Endometrial microvascular endothelial cells (primary cell): Measurements from ENCODE around the gene SERPINB6. TPM values are rescaled to one million over a fixed set of nuclear protein-coding genes. Genes with fewer than 3 reads are reported as not detected.
"Not testable (repeated sequence)": the region's sequence is repeated elsewhere in the genome, so short reads cannot be mapped to it uniquely, and the experiment has no call there.

ENCODE experiments used
- in situ Hi-C: cut with HindIII; loops from 2 replicates; pipeline ENCODE4 v1.10.0; 2017; ENCODE audit warnings: low sequenced_read_pairs, low pct_unique_long_range_greater_than_20kb; ENCODE audit errors: inconsistent ontology term
- total RNA-seq: library from RNA; depleted of rRNA; stranded (reverse); fragments of >200 nt; gene quantifications from one replicate; pipeline ENCODE4 v1.2.3, GENCODE V29; 2015; ENCODE audit errors: inconsistent ontology term

The SERPINB6 gene
- 179 TPM for total RNA-seq

DNA sequence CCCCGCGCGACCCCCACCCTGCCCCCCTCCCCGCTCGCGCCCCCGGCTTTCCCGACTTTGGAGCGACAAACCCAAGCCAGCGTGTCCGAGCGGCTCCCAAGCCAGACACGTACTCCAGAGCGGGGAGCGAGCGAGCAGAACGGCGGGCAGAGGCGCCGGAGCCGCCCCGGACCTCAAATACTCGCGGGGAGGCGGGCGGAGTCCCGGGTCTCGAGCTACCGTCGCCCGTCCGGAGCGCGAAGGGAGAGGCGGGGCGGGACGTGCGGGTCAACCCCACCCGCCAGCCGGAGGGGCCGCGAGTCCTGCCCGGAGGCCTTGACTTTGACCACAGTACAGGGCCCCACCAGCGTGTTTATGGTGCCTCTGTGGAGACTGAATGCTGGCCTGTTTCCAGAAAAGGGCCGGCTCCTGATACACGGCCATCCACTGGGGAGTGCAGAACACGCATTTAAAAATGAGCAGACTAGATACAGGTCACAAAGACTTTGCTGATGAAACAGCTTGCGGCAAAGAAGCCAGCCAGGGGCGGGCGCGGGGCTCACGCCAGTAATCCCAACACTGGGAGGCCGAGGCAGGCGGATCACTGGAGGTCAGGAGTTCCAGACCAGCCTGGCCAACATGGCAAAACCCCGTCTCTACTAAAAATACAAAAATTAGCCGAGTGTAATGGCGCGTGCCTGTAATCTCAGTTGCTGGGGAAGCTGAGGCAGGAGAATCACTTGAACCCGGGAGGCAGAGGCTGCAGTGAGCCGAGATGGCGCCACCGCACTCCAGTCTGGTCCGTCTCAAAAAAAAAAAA lies at the start of gene SERPINB6:
SERPINB6 (minus strand) TSS at position 148 of the 799 bp plus-strand sequence. CDS start 12,235 bp downstream, outside the sequence.
- in situ Hi-C loops, result no loop called here

DNA sequence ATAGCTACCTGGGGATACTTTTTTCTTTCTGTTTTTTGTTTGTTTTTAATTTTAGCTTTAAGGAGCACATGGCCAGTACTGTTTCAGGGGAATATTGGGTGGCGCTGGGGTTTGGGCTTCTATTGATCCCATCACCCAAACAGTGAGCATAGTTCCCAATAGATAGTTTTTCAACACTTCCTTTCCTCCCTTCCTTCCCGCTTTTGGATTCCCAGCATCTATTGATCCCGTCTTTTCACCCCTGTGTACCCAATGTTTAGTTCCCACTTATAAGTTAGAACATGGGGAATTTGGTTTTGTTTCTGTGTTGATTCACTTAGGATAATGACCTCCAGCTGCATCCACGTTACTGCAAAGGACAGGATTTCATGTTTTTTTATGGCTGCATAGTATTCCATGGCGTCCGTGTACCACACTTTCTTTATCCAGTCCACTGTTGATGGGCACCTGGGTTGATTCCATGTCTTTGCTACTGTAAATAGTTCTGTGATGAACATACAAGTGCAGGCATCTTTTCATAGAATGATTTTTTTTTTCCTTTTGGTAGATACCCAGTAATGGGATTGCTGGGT lies 48.5 kb upstream of the SERPINB6 start:
- in situ Hi-C loops, result no loop called here

DNA sequence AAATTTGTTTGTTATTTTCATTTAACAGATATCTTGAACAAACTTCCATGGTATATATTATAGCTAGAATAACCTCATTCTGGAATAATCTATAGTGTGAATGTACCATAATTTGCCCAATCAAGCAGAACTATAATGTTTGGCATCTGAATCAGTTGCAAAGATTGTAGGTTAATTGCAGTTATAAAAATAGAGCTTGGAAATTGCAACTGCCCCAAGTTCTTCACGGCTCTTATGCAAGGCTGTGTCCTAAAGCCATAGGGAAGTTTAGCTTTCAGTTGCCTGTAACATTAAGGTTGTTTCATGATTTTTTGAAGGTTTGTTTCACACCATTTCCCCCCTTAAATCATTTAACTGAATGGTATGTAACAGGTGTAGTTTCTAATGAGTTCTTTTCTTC lies 47.7 kb upstream of the SERPINB6 start:
- in situ Hi-C loops, result no loop called here

DNA sequence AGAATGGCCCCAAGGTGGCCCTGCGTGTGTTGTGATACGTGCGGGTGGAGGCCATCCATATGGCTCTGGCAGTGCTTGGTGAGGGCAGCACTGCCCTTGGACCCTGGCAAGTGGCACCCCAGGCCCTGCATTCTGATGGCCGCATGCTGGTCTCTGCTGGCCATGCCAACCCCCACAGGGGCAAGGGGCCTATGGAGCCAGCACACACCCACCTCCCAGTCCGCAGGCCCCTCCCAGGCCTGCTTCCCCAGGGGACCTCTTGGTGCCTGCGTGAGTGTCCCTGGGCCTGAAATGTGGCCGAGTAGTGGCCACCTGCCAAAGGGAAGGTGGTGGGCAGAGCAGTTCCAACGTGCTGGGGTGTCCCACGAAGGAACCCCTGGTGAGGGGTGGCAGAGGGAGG lies 45.9 kb upstream of the SERPINB6 start:
- in situ Hi-C loops, result no loop called here

DNA sequence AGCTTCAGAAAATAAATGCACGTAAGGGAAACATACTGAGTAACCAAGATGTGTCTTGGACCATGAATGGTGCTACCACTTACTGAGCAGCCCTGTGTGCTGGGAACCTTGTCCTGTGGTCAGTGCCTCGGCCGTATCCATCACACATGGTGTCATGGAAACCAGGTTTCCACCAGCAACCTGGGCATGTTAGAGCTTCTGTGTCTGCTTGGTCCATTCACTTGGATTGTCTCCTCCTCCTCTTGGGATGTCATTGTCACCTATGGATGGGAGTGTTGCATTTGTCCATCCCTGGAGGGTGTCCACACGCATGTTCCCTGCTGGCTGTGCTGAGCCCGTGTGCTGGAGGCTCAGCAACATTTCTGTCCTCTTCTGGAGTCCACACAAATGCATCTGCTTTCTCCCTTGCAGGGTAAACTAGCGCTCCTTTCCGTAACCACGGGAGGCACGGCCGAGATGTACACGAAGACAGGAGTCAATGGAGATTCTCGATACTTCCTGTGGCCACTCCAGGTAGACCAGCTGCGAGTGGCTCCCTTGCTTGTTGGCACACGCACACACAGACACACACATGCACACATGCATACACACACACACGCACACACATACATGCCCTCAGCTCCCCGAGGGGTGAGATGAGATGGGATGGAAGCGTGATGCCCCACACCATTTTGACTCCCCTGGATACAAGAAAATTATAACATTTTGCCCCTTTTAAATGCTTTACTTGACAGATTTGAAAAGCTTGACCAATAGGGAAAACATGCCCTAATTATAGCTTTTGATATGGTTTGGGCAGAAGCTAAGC lies 45.3 kb upstream of the SERPINB6 start:
- in situ Hi-C loops, result no loop called here

DNA sequence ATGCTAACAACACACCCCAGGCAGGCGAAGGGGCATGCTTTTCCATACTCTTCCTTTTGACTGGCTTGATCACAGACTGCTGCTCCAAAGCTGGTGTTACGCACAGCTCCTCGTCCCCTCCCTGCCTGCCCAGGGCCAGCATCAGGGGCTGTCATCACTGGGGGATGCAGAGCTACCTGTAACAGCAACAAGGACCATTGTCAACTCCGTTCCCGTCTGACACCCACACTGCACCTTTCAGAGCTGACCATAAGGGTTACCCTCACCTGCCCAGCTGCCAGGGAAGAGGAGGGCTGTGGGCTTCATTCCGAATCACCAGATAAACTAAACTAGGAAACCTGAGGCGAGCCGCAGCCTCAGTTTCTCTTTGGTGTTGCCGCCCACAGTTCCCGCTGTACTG lies 43.8 kb upstream of the SERPINB6 start:
- in situ Hi-C loops, result no loop called here

DNA sequence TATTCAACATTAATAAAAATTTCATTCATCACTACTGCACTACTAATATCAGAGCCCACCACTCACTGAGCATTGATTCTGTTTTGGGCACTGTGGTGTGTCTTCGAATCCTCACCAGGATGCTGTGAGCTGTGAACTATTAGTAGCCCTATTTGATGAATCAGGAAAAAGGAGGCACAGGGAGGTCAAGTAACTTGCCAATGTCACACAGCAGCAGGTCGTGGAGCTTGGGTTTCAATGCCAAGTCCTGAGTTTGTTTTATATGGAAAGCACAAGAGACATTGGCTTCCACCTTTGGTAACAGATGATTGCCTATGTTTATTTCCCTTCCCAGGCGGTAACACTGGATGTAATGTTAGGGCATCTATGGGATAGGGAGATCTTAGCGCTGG lies 43.3 kb upstream of the SERPINB6 start:
- in situ Hi-C loops, result no loop called here

DNA sequence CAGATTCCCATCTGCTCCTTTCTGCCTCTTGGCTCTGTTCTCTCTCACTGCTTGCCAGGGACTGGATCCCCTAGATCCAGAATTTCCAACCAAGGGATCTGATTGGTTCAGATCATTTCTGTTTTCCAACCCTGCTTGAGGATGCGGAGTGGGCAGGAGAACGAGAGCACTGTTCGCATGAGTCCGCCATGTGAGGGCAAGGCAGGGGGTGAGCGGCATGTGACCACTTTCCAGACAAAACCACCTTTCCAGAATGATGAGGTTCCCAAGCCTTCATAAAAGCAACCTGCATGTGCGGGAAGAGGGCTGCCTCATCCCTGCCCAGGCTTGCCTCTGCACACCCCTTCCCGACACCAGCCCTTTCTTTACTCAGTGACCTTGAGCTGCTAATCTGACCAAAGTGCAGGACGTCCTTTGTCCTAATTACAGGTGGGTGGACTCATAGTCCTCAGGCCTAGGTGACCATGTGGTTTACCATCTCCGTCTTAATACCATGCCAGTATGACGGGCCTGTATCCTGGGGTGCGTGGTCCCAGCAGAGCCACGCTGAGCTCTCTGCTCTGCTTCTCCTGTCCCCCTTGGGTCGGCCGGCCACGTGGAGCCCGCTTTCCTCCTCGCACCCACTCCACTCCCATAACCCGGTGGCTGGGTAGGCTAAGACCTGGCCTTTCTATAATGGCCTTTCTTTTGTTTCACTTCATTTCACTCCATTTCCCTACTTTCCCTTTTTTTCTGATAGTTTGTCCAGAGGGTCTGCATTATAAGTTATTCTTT lies 42.7 kb upstream of the SERPINB6 start:
- in situ Hi-C loops, result no loop called here

DNA sequence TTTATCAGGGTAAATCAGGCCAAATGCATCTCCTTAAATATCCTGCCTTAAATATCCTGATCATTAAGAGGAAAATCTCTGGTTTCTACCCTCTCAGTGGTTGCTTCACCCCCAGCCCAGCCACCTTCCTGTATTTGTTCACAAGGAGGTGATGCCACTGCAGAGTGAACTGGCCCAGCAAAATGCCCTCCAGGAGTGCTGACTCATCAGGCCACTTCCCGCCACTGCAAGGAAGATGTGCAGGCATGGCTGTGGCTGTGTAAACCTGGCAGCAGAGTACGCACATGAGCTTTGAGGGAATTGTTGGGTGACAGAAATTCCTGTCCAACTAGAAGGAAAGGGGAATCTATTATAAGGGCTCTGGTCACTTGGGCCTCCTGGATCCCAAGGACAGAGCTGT lies 42.1 kb upstream of the SERPINB6 start:
- in situ Hi-C loops, result no loop called here

DNA sequence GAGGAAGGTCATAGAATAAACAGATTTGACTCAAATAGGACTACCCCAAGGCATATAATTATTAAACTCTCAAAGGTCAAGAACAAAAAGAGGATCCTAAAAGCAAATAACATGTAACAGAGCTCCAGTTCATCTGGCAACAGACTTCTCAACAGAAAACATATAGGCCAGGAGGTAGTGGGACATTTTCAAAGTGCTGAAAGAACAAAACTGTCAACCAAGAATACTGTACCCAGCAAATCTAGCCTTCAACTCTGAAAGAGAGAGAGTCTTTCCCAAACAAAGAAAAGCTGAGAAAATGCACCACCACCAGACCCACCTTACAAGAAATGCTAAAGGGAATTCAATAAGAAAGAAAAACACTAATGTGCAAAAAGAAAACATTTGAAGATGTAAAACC lies 40.2 kb upstream of the SERPINB6 start:
- in situ Hi-C loops, result no loop called here

DNA sequence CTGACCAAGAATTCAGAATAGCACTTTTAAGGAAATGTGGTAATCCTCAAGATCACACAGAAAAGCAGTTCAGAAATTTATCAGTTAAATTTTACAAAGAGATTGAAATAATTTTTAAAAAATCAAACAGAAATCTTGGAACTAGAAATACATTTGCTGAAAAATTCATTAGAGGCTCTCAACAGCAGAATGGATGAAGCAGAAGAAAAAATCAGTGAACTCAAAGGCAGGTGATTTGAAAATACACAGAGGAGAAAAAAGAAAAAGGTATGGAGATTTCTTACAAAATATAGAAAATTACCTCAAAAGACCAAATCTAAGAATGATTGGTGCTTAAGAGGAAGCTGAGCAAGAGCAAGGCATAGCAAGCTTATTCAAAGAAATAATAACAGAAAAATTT lies 39.8 kb upstream of the SERPINB6 start:
- in situ Hi-C loops, result no loop called here

DNA sequence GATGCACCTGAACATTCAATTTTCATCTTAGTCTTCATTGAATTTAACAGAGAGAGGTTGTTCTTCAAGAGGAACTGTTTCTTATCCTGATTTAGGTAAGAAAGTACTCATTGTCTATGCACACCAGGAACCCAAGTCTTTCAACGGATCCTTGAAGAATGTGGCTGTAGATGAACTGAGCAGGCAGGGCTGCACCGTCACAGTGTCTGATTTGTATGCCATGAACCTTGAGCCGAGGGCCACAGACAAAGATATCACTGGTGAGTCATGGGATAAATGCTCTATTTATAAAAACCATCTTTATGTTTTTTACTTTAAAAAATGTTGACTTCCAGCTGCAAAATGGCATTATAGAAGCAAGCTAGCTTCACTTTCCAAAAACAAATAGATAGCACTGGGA lies 38.6 kb upstream of the SERPINB6 start:
- in situ Hi-C loops, result no loop called here

DNA sequence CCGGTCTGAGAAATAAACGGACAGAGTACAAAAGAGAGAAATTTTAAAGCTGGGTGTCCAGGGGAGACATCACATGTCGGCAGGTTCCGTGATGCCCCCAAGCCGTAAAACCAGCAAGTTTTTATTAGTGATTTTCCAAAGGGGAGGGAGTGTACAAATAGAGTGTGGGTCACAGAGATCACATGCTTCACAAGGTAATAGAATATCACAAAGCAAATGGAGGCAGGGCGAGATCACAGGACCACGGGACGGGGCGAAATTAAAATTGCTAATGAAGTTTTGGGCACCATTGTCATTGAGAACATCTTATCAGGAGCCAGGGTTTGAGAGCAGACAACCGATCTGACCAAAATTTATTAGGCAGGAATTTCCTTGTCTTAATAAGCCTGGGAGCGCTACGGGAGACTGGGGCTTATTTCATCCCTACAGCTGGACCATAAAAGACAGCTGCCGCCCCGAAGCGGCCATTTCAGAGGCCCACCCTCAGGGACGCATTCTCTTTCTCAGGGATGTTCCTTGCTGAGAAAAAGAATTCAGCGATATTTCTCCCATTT lies 37.4 kb upstream of the SERPINB6 start:
- in situ Hi-C loops, result not testable (repeated sequence)

DNA sequence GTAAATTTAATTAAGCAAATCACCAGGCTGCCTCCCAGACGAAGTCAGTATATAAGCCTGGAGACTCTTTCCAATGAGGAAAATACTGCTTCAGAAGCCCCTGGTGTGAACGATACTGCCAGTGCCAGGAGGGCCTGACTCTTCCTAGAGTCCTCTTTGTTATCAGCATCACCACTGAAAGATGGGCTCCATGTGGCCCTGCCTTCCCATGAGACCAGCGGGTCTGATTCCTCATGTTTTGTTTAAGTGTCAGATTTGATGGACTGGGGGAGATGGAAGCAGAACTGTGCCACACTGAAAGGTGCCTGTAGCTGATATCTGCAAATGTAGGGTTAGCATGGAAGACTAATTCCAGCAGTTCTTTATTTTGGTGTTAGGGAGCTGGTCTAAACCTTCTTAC lies 36.2 kb upstream of the SERPINB6 start:
- in situ Hi-C loops, result no loop called here

DNA sequence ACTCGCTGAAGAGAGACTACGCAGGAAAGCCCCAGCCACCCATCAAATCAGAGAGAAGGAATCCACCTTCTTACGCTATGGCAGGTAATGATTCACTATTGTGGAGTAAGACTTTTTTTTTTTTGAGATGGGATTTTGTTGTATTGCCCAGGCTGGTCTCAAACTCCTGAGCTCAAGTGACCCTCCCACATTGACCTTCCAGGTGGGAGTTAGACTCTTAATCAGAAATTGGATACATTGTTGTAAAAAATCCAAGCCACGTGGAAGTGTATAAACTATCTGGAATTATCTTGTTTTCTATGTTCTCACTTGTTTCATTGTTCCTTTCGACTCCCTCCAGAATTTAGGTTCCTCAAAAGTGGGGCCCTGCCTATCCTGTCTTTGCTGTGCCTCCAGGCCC lies 35.1 kb upstream of the SERPINB6 start:
- in situ Hi-C loops, result no loop called here

DNA sequence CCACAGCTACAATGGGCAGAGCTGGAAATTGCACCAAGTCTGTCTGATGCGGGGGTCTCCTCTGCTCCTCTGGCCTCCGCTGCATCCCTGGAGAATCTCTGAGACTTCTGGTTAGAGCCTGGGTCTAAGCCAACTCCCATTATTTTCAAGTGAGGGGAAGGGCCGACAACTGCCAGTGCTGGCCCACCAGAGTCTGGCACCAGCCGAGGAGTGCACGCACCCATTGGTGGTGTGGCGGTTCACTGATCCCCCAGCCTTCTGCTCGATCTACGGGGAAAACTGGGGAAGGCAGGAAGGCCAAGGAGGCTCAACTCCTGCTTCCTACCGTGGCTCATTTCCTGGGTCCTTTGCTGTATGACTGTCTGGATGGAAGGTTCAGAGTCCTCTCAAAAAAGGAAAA lies 34.5 kb upstream of the SERPINB6 start:
- in situ Hi-C loops, result no loop called here

DNA sequence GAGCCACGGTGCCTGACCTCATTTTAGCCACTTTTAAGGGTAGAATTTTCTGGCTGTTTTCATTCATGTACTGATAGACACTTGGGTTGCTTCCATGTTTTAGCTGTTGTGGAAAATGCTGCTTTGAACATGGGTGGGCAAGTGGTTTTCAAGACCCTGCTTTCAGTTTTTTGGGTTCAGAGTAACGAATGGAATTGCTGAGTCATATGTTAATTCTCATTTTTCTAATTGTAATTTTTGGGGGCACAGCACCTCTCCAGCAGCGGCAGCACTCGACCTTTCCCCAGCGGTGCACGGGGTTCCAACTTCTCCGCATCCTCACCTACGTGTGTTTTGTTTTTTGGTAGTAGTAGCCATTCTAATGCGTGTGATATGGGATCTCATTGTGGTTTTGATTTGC lies 33.7 kb upstream of the SERPINB6 start:
- in situ Hi-C loops, result no loop called here

DNA sequence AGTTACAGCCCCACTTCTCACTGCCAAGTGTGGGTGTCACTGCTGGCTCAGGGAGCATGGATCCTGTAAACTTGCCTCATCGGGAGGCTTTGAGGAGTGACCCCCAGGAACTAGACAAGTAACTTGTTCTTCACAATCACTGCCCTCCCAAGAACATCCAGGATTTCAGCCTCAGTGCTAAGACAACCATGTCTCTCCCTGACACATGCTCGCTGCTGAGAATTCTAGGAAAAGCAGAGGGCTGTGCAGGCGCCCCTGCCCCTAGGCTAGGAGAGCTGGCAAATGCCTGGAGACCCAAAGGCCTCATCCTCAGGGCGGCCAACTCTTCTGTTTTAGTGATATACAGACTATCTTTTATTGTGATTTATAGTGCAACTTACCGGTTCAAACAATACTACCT lies 31.9 kb upstream of the SERPINB6 start:
- in situ Hi-C loops, result not testable (repeated sequence)

DNA sequence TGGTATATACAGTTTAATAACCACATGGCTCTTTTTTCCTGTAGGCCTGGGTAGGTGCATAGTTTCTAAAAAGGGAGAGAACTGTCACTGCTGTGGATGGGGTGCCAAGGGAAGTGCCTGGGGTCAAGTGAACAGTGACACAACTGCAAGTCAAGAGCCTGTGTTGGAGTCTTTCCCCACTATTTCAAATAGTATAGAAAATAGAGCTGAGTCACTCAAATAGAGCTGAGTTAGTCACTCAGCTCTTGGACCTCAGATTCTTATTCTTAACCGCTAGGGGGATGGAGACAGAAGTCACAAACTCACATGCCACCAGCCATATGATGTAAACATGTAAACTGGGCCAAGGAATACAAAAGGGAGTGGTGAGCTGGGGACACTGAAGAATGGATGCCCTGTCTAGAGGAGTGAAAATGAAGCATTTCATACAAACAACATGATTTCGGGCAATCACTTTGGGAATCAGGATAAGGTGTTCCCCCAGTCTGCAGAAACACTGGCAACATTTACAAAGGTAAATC lies 30.5 kb upstream of the SERPINB6 start:
- in situ Hi-C loops, result no loop called here
